ENCODE results near the gene CSTB.

Gene CSTB

GRCh38 chr21:43810505-43811261 lies 34.6 kb upstream of the CSTB start:
- DNase-seq, result peak; percentile 82

GRCh38 chr21:43809853-43810504 lies 33.9 kb upstream of the CSTB start:
- no peak for DNase-seq

GRCh38 chr21:43809346-43809799 lies 33.3 kb upstream of the CSTB start:
- DNase-seq, result no peak

GRCh38 chr21:43808832-43809251 lies 32.7 kb upstream of the CSTB start:
- no peak for DNase-seq

- DNase-seq, result no peak
These were observed 32.3 kb upstream of the CSTB start for GRCh38 chr21:43808367-43808766.

GRCh38 chr21:43806017-43806710 lies 30.1 kb upstream of the CSTB start:
- no peak for DNase-seq

GRCh38 chr21:43805275-43805800 lies 29.2 kb upstream of the CSTB start:
- DNase-seq, result no peak

- DNase-seq, result no peak
These were observed 27.6 kb upstream of the CSTB start for GRCh38 chr21:43803558-43804300.

GRCh38 chr21:43802713-43803313 lies 26.7 kb upstream of the CSTB start:
- DNase-seq, result no peak

GRCh38 chr21:43801006-43801783 lies 25.1 kb upstream of the CSTB start:
- DNase-seq, result no peak

- no peak for DNase-seq
These were observed 24.5 kb upstream of the CSTB start for GRCh38 chr21:43800566-43800965.

GRCh38 chr21:43800124-43800523 lies 24.0 kb upstream of the CSTB start:
- DNase-seq, result no peak

- no peak for DNase-seq
These were observed 23.3 kb upstream of the CSTB start for GRCh38 chr21:43799301-43799840.

GRCh38 chr21:43797925-43798715 lies 22.0 kb upstream of the CSTB start:
- DNase-seq, result no peak

- no peak for DNase-seq
These were observed 21.3 kb upstream of the CSTB start for GRCh38 chr21:43797415-43797814.

GRCh38 chr21:43794857-43795256 lies 18.7 kb upstream of the CSTB start:
- no peak for DNase-seq

GRCh38 chr21:43794311-43794710 lies 18.2 kb upstream of the CSTB start:
- DNase-seq, result no peak

- DNase-seq, result no peak
These were observed 17.1 kb upstream of the CSTB start for GRCh38 chr21:43793243-43793642.

GRCh38 chr21:43792406-43792805 lies 16.3 kb upstream of the CSTB start:
- DNase-seq, result no peak

GRCh38 chr21:43790010-43790524 lies 14.0 kb upstream of the CSTB start:
- no peak for DNase-seq

All from DMS79 treated with DMSO at 0.1 percent for 48 hours (cell line).